A172 (cell line): ENCODE measurements around the gene SLC9A7. TPM values are rescaled to one million over a fixed set of nuclear protein-coding genes. Genes with fewer than 3 reads are reported as not detected.
A peak's percentile ranks its signal among the peaks of the same experiment; 100 is the strongest.

ENCODE experiments used
- DNase-seq: peaks from one replicate; pipeline ENCODE4 v3.0.0-alpha.2; 2015; ENCODE audit warnings: low spot score
- total RNA-seq: library from RNA; depleted of rRNA; stranded (reverse); fragments of >200 nt; shearing (Covaris generic); gene quantifications from 2 replicates; pipeline ENCODE4 v1.2.3, GENCODE V29; 2014; rRNA removed

Gene SLC9A7
- total RNA-seq, 1 experiment from 2014 or later = 9.7 TPM

DNA sequence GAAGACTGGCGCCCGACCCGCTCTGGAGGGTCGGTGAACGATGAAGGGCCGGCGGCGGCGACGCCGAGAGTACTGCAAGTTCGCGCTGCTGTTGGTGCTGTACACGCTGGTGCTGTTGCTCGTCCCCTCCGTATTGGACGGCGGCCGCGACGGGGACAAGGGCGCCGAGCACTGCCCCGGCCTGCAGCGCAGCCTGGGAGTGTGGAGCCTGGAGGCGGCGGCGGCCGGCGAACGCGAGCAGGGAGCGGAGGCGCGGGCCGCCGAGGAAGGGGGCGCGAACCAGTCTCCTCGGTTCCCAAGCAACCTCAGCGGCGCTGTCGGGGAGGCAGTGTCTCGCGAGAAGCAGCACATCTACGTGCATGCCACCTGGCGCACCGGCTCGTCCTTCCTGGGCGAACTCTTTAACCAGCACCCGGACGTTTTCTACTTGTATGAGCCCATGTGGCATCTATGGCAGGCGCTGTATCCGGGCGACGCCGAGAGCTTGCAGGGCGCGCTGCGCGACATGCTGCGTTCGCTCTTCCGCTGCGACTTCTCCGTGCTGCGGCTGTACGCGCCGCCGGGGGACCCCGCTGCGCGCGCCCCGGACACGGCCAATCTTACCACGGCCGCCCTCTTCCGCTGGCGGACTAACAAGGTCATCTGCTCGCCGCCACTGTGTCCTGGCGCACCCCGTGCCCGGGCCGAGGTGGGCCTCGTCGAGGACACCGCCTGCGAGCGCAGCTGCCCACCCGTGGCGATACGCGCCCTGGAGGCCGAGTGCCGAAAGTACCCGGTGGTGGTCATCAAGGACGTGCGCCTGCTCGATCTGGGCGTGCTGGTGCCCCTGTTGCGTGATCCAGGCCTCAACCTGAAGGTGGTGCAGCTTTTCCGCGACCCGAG is 184.8 kb downstream of the SLC9A7 start:
- DNase-seq = peak; percentile 29

DNA sequence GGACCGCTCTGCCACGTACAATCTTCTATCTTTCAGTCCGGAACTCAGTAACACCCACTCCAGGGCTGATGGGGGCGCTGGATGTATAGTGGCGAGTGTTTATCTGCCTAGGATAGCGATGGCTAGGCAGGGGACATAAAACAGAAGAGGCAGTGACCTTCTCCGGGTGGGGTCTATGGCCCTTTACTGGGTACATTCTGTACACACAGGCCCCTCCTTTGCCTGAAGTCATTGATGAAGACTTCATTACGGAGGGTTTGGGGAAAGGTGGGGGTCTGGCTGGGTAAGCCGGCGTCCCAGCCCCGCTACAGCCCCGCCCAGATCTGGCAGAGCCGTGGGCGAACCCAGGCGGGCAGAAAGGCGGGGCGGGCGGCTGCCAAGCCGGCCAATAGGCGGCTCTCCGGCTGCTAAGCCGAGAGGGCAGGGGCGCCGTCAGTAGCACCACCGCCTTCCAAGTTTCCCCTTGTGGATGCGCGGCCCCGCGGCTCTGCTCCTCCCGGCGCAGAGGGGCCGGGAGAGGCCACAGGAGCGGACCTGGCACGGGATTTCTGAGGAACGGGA is 185.5 kb downstream of the SLC9A7 start, which contains the start of gene CHST7:
Gene CHST7, plus strand, starts transcription at position 435 of the 561 bp plus-strand sequence. CDS start 167 bp downstream, outside the sequence.
- peak; percentile 58 for DNase-seq

DNA sequence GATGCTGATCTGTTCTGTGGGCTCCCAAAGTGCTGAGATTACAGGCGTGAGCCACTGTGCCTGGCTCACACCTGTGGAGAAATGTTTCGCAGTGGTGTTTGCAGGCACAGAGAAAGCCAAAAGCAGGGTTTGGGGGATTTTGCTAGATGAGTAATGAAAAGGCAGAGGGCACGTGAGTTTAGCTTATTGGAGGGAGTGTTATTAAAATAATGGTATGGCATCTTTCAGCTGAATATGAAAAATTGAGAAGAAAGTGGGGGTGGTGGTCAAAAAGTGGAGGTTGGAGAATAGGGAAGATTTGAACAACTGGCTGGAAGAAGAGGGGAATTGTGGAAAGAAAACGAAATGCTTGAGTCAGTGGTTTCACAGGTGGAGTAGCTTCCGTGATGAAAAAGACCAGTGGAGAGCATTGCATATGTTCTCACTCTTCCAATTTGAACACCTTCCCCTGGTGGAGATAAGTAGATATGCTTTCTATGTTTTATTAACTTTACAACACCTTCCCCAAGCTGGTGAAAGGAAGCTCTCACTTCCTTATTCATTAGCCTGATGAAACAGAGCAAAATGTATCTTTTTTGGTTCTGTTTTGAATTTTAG is 186.5 kb downstream of the SLC9A7 start:
- no peak for DNase-seq

DNA sequence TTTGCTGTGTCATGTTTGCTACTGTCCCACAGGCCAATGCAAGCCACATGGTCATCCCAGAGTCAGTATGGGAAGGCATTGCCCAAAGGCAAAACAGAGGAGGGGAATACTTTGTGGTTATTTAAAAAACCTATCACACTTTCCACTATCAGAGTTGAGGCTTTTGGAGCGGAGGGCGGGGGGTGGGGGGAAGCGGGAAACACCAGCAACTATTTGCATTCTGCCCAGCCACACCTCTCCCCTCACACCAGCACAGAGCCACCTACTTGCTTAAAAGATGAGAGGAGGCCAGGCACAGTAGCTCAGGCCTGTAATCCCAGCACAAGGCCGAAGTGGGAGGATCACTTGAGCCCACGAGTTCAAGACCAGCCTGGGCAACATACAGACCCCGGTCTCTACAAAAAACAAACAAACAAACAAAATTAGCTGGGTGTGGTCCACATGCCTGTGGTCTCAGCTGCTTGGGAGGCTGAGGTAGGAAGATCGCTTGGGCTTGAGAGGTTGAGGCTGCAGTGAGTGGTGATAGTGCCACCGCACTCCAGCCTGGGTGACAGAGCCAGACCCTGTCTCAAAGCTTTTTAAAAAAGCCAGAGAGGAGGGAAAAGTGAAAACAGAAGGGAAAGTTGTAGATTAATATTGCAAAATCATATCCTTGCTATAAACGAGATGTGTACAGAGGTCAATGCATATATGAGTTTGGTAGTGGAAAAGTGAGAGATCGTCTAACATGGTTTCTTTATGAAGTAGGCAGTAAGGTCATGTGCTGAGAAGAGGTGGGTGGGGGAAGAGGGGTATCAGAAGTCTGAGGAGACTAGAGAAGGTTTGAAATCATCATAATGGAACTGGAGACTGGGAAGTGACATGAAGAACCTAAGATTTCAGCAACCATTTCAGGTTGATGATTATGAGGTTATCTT is 187.2 kb downstream of the SLC9A7 start:
- DNase-seq = no peak

DNA sequence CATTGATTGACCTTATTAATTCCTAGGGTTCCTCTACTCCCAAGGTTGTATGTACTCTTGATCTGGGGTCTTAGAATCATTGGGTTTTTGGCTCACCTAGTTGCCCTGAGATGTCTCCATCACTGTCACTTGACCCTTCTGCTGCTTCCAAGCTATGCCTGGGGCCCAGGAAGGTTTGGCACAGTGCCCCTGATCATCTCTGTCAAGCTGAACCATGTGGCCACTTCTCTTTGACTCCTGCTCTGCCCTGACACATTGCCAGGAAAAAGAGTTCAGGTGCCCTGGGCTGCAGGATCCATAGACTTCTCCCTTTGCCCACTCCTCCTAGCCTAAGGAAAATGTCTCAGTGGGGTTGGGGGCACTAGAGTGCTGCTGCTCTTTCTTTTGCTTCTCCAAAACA is 189.3 kb downstream of the SLC9A7 start:
- no peak for DNase-seq

DNA sequence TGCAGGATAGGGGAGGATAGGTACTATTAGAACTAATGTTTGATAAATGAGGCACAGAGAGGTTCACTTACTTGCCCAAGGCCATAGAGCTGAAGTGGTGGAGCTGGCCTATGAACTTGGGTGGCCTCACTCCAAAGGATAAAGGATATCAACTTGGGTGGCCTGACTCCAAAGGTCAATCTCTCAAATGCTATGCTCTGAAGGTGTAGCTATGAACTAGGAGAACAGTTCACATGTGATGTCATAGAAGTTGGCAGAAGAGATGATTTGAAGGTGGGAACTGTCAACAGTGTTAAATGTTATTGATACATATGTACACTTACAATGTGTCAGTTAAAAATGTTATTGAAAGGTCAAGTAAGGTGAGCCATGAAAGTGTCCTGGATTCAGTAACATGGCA is 191.5 kb downstream of the SLC9A7 start:
- DNase-seq = no peak

DNA sequence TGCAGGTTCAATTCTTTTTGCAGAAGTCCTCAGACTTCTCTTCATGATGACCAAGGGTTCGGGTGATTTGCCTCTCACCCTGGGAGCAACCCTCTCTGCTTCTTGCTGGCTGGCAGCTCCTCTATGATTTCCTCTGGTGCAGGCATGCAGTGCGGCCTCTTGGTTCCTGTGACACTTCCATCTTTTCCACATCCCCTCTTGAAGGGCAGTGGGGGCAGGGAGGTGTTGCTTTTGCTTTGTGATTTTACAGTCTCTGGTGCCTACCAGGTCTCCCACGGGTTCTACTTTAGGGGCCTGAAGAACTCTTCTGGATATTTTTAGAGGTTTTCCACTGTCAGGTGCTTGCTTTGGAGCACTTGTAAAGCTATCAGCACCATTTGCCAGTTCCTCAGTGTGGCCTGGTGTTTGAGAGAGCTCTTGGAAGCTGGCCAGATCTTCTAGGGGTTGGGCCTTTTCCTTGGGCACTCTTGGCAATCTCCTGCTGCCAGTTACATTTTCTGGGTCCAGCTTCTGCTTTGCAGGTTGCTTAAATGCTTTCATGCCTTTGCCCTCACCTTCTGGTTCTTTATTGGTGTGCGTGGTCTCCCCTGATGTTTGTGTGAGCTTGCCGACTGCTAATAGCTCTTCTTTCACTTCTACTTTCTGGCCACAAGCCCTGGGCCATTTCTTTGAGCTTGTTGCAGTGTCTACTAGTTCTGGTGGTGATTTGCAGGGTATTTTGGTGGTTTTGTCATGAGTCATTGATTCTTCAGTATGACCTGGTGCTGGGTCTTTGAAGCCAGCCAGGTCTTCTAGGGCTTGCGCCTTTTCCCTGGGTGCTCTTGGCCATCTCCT is 196.9 kb downstream of the SLC9A7 start:
- no peak for DNase-seq

DNA sequence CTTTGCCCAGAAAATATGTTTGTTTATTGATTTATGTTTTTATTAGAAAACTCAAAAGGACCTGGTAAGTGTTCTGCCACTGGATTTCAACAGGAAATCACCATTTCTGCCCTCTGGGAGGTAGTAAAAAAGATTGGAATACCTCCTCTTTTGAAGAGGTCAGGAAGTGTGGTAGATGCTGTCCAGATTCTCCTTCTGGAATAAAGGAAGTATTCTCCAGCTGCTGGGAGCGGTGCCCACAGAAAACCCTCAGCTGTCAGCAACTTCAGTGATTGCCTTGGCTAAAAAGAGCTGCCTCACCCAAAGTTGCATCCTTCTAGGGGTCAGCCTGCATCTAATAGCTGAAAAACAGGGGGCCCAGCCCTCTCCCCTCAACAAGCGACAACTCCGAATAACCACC is 199.9 kb downstream of the SLC9A7 start:
- DNase-seq = no peak

DNA sequence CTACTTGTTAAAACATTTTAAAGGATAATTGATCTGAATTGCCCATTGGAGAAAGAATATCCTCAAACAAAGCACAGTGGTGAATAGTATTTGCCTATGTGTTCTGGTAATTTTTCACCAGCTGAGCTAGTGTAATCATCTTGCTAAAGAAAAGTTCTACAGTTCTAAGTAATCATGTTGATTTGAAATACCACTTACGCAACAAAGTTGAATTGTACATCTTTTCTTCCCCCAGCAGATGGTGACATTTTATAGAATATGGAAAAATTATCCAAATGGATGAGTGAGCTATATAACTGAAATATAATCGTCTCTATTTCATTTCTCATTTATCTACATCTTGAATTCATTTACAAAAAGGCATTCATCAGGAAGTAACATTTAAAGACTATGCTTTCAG is 204.0 kb downstream of the SLC9A7 start:
- DNase-seq = no peak

DNA sequence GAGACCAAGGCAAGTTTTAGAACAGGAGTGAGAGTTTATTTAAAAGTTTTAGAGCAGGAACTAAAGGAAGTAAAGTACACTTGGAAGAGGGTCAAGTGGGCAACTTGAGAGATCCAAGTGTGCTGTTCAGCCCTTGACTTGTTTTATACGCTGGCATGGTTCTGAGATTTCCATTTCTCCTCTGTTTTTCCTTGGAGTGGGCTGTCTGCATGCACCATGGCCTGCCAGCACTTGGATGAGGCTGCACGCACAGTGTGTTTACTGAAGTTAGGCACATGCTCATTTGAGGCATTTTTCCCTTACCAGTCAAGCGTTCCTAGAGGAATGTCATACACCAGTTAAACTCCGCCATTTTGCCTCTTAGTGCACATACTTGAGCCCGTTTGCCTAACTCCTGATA is 205.0 kb downstream of the SLC9A7 start:
- no peak for DNase-seq

DNA sequence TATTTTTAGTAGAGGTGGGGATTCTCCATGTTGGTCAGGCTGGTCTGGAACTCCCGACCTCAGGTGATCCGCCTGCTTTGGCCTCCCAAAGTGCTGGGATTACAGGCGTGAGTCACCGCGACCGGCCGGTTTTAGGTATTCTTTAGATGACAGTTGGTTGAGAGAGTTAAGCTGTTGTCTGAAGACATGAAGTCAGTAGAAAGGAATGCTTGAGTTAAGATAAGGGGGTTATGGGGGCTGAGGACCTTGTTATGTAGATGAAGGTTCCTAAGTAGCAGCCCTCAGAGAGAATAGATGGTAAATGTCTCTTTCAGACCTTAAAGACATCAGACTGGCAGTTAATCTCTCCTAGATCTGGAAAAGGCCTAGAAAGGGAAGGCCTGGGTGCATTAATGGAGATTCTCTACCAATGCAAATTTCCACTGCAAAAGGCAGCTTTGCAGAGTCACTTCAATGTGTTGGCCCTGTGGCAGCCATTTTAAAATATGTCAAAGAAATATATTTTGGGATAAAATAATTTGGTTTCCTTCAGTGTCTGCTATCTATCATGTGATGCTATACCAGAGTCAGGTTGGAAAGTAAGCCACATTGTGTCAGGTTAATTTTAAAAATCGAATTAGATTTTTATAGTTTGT is 207.3 kb downstream of the SLC9A7 start:
- peak; percentile 66 for DNase-seq

DNA sequence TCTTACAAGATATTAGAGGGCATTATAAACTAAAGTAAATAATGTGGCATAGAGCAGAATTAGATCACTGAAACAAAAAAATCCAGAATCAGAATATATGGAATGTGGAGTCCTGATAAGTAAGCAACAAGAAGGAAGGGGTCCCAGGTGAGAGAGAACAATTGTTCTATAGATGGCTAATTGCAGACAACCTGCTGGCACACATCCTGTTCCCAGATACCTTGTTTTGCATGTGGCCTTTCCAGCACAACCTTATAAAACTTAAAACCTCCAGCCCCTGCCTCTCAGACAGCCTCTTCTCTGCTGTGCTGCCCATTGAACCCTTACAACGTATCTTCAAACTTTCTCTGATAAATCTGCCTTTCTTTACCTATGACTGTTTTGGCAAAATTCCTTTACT is 209.0 kb downstream of the SLC9A7 start:
- no peak for DNase-seq

Other genes starting within 250 kb of the SLC9A7 start
- 2.0 and 4.9 TPM in 2 replicates for gene ZNF674, start 213.7 kb downstream of the SLC9A7 start, total RNA-seq
- 3.0 and 6.4 TPM in 2 replicates for gene CHST7, start 185.4 kb downstream of the SLC9A7 start, total RNA-seq
- 29.2 and 33.7 TPM in 2 replicates for gene RP2, start 77.9 kb upstream of the SLC9A7 start, total RNA-seq
- 3.7 and 5.6 TPM in 2 replicates for gene JADE3, start 153.3 kb upstream of the SLC9A7 start, total RNA-seq